Parathyroid adenoma (tissue), 2 donors: Measurements from ENCODE around the gene CWC15.
A peak's percentile ranks its signal among the peaks of the same experiment; 100 is the strongest.

Experiments
- H2AFZ ChIP-seq: fragments of 300-600 bp; sonication (generic); one replicate; pipeline ENCODE4 v1.7.0; 2017; ENCODE audit warnings: antibody characterized with exemption, mild to moderate bottlenecking
- H3K27ac ChIP-seq: fragments of 300-600 bp; sonication (generic); one replicate; pipeline ENCODE4 v1.7.0; 2017
- H3K27me3 ChIP-seq: fragments of 300-600 bp; sonication (generic); one replicate; pipeline ENCODE4 v1.7.0; 2017; ENCODE audit warnings: low read length; ENCODE audit not compliant: control insufficient read depth, insufficient read depth
- H3K36me3 ChIP-seq: fragments of 300-600 bp; sonication (generic); one replicate; pipeline ENCODE4 v1.7.0; 2017; ENCODE audit warnings: low read length; ENCODE audit not compliant: control insufficient read depth, insufficient read depth
- H3K4me1 ChIP-seq: fragments of 300-600 bp; sonication (generic); one replicate; pipeline ENCODE4 v1.7.0; 2017; ENCODE audit warnings: control low read depth
- H3K4me2 ChIP-seq: fragments of 300-600 bp; sonication (generic); one replicate; pipeline ENCODE4 v1.7.0; 2017; ENCODE audit warnings: low read length
- H3K4me3 ChIP-seq: fragments of 300-600 bp; sonication (generic); one replicate; pipeline ENCODE4 v1.7.0; 2017; ENCODE audit warnings: low read depth, low read length
- H3K79me2 ChIP-seq: fragments of 300-600 bp; sonication (generic); one replicate; pipeline ENCODE4 v1.7.0; 2017; ENCODE audit warnings: control low read depth
- H3K9ac ChIP-seq: fragments of 300-600 bp; sonication (generic); one replicate; pipeline ENCODE4 v1.7.0; 2017; ENCODE audit warnings: mild to moderate bottlenecking
- H3K9me3 ChIP-seq: fragments of 300-600 bp; sonication (generic); one replicate; pipeline ENCODE4 v1.7.0; 2017; ENCODE audit warnings: low read length; ENCODE audit not compliant: control insufficient read depth
- TF ChIP-seq, protein P1 (sequence below): fragments of 300-600 bp; sonication (generic); IDR thresholded peaks from one replicate; pipeline ENCODE4 v1.7.0; 2017; ENCODE audit warnings: antibody characterized with exemption, mild to moderate bottlenecking
- donor health status: primary hyperparathyroidism.

CWC15 gene

DNA sequence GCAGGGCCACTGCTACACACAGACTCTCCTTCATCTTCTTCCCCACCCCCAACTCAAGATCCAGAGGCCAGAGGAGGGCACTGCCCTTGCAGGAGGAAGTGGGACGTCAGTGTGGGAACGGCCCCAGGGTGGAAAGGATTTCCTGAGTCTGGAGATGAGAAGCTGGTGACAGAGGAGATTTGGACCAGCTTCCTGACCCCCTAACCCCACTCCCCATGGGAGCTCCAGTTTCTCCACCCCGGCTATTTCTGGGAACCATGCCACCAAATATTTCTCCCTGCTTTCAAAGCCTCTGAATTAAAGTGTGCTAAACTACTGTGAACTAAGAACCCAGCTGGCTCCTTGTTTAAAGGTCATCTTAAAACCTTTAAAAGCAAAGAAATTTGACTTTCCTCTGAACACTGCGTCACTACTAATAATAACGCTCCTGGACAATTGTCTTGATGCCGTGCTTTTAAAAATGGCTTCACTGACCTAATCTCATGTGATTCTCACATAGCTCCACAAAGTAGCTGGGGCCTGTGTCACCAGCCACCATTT lies 46.6 kb downstream of the CWC15 start:
- Histone ChIP-seq H3K9me3 (no peaks in the 10 kb centered on the region), H3K27ac (peak overlapping the region; percentile 62), H3K4me2 (no peak overlapping the region), H2AFZ (no peak overlapping the region), H3K36me3 (no peaks in the 10 kb centered on the region), H3K4me3 (no peak overlapping the region), H3K27me3 (no peaks in the 10 kb centered on the region), H3K79me2 (no peaks in the 10 kb centered on the region), H3K4me1 (peaks cover 2% of the 10 kb centered on the region), H3K9ac (no peak overlapping the region)
- TF ChIP-seq, protein P1, sequence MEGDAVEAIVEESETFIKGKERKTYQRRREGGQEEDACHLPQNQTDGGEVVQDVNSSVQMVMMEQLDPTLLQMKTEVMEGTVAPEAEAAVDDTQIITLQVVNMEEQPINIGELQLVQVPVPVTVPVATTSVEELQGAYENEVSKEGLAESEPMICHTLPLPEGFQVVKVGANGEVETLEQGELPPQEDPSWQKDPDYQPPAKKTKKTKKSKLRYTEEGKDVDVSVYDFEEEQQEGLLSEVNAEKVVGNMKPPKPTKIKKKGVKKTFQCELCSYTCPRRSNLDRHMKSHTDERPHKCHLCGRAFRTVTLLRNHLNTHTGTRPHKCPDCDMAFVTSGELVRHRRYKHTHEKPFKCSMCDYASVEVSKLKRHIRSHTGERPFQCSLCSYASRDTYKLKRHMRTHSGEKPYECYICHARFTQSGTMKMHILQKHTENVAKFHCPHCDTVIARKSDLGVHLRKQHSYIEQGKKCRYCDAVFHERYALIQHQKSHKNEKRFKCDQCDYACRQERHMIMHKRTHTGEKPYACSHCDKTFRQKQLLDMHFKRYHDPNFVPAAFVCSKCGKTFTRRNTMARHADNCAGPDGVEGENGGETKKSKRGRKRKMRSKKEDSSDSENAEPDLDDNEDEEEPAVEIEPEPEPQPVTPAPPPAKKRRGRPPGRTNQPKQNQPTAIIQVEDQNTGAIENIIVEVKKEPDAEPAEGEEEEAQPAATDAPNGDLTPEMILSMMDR: no peak

GRCh38 chr11:94926271-94926625 lies 47.1 kb downstream of the CWC15 start:
- H3K79me2 ChIP-seq: no peaks in the 10 kb centered on the region
- peak overlapping the region; percentile 6 for H3K27ac ChIP-seq
- no peak overlapping the region for H3K4me3 ChIP-seq
- no peak overlapping the region for H3K4me2 ChIP-seq
- no peak overlapping the region for H2AFZ ChIP-seq
- TF ChIP-seq, protein P1: no peak
- H3K27me3 ChIP-seq: no peaks in the 10 kb centered on the region
- no peak overlapping the region for H3K9ac ChIP-seq
- H3K4me1 ChIP-seq: peaks cover 2% of the 10 kb centered on the region
- H3K36me3 ChIP-seq: no peaks in the 10 kb centered on the region
- H3K9me3 ChIP-seq: no peaks in the 10 kb centered on the region

DNA sequence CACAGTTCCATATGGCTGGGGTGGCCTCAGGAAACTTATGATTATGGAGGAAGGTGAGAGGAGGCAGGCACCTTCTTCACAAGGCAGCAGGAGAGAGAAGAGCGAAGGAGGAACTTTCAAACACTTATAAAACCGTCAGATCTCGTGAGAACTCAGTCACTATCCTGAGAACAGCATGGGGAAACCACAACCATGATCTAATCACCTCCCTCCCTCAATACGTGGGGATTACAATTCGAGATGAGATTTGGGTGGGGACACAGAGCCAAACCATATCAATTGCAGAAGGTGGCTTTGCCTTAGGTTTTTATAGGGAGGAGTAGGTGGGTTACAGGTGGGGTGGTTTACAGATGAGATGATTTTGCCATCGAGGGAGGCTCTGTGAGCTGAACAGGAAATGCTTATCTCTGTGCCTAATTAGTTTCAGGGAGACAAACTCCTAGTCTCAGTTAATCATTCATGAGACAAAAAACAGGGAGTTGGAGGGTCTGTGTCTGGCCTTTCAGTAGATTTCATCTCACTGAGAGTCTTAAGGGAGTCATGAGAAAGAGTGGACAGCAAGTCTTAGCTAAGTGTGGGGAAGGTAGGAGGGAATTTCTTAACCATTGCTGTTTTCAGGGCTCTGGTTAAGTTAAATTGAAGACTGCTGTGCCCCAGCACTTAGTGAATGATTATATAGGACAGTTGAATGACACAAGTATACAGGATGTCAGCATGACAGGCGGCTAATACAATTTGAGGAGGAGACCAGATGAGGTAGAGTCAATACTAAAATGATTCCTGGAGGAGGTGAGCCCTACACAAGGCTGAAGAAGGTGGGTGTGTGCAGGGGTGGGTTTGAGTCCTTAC lies 47.7 kb downstream of the CWC15 start:
- H3K36me3 ChIP-seq: no peaks in the 10 kb centered on the region
- no peak overlapping the region for H3K4me2 ChIP-seq
- peaks cover 2% of the 10 kb centered on the region for H3K4me1 ChIP-seq
- H3K9ac ChIP-seq: no peak overlapping the region
- no peak overlapping the region for H3K4me3 ChIP-seq
- TF ChIP-seq, protein P1: no peak
- no peaks in the 10 kb centered on the region for H3K27me3 ChIP-seq
- H3K27ac ChIP-seq: peak overlapping the region; percentile 6
- no peaks in the 10 kb centered on the region for H3K9me3 ChIP-seq
- H3K79me2 ChIP-seq: no peaks in the 10 kb centered on the region
- no peak overlapping the region for H2AFZ ChIP-seq

- H3K27ac ChIP-seq: no peak overlapping the region
- TF ChIP-seq, protein P1: no peak
- no peaks in the 10 kb centered on the region for H3K79me2 ChIP-seq
- H2AFZ ChIP-seq: no peak overlapping the region
- no peak overlapping the region for H3K9ac ChIP-seq
- no peak overlapping the region for H3K4me2 ChIP-seq
- no peaks in the 10 kb centered on the region for H3K27me3 ChIP-seq
- peaks cover 2% of the 10 kb centered on the region for H3K4me1 ChIP-seq
- no peaks in the 10 kb centered on the region for H3K9me3 ChIP-seq
- H3K4me3 ChIP-seq: no peak overlapping the region
- H3K36me3 ChIP-seq: no peaks in the 10 kb centered on the region
Measured at GRCh38 chr11:94924612-94925011, 48.7 kb downstream of the CWC15 start.
